SK-N-SH (cell line): ENCODE data around the gene SLC26A4. TPM values are rescaled to one million over a fixed set of nuclear protein-coding genes. Genes with fewer than 3 reads are reported as not detected.

ENCODE experiments used
- CTCF ChIA-PET: fragments of 300-600, 350-600 bp; formaldehyde crosslinking; extraction: SDS; loops from one replicate; lab custom pipeline; 2021; lab: Yijun Ruan, JAX
- POLR2A ChIA-PET: fragments of 350-600 bp; sonication (Branson Sonifier 250); formaldehyde crosslinking; extraction: SDS; loops from one replicate; lab custom pipeline; 2020; ENCODE audit warnings: antibody characterized with exemption, inconsistent platforms; lab: Yijun Ruan, JAX
- DNase-seq: peaks from one replicate; pipeline ENCODE4 v3.0.0; 2012
- H2AFZ ChIP-seq: fragments of 200-600 bp; sonication (generic); 2 replicates; pipeline ENCODE4 v1.8.1; 2016; ENCODE audit warnings: antibody characterized with exemption, mild to moderate bottlenecking, low read depth
- H3F3A ChIP-seq: fragments of 200-600 bp; sonication (generic); replicated peaks from 2 replicates; pipeline ENCODE3; 2016; ENCODE audit warnings: antibody characterized with exemption, mild to moderate bottlenecking; ENCODE audit not compliant: insufficient read depth
- H3K27ac ChIP-seq, 2 experiments: fragments of 200-500 bp in 1 of 2; fragments of 200-600 bp in 1 of 2; sonication (Bioruptor generic) in 1 of 2; sonication (generic), shearing (Covaris generic) in 1 of 2; 2 replicates each; pipeline versions ENCODE4 v1.5.1 to v1.6.1; 2014 to 2016; ENCODE audit warnings: low read depth in 2 of 2, inconsistent platforms in 1 of 2, low read length in 1 of 2, mild to moderate bottlenecking in 1 of 2, mixed read lengths in 1 of 2
- H3K27me3 ChIP-seq: fragments of 200-600 bp; sonication (generic), shearing (Covaris generic); 2 replicates; pipeline ENCODE4 v1.6.1; 2016; ENCODE audit warnings: mixed run types; ENCODE audit not compliant: insufficient read depth
- H3K36me3 ChIP-seq, 2 experiments: fragments of 200-500 bp in 1 of 2; fragments of 200-600 bp in 1 of 2; sonication (Bioruptor generic) in 1 of 2; sonication (generic) in 1 of 2; replicated peaks in 1 of 2; 2 replicates each; pipeline versions ENCODE3 to v1.5.1; 2014 to 2016; ENCODE audit warnings: low read length in 1 of 2, mild to moderate bottlenecking in 1 of 2; ENCODE audit not compliant: insufficient read depth in 2 of 2, control insufficient read depth in 1 of 2
- H3K4me1 ChIP-seq, 2 experiments: fragments of 200-500 bp in 1 of 2; fragments of 200-600 bp in 1 of 2; sonication (Bioruptor generic) in 1 of 2; sonication (generic), shearing (Covaris generic) in 1 of 2; 2 replicates each; pipeline versions ENCODE4 v1.5.1 to v1.6.1; 2014 to 2016; ENCODE audit warnings: low read depth in 1 of 2, low read length in 1 of 2, mixed run types in 1 of 2; ENCODE audit not compliant: insufficient read depth in 2 of 2, control insufficient read depth in 1 of 2
- H3K4me2 ChIP-seq: fragments of 200-600 bp; sonication (generic), shearing (Covaris generic); 2 replicates; pipeline ENCODE4 v1.6.1; 2017; ENCODE audit warnings: mixed run types
- H3K4me3 ChIP-seq, 2 experiments: fragments of 200-500 bp in 1 of 2; fragments of 200-600 bp in 1 of 2; sonication (Bioruptor generic) in 1 of 2; sonication (generic), shearing (Covaris generic) in 1 of 2; 2 replicates each; pipeline versions ENCODE4 v1.5.1 to v1.8.1; 2014 to 2016; ENCODE audit warnings: low read depth in 2 of 2, inconsistent platforms in 1 of 2, low read length in 1 of 2, mild to moderate bottlenecking in 1 of 2, mixed read lengths in 1 of 2, moderate library complexity in 1 of 2
- H3K79me2 ChIP-seq: fragments of 200-600 bp; sonication (generic); 2 replicates; pipeline ENCODE4 v1.8.1; 2017; ENCODE audit warnings: mild to moderate bottlenecking; ENCODE audit not compliant: insufficient read depth
- H3K9ac ChIP-seq: fragments of 200-600 bp; sonication (generic); 2 replicates; pipeline ENCODE4 v1.6.1; 2017; ENCODE audit warnings: mixed run types
- H3K9me2 ChIP-seq: fragments of 200-600 bp; sonication (generic); 2 replicates; pipeline ENCODE4 v1.6.1; 2017; ENCODE audit warnings: mixed run types
- H3K9me3 ChIP-seq: fragments of 200-600 bp; sonication (generic); 2 replicates; pipeline ENCODE4 v1.6.1; 2017; ENCODE audit warnings: mixed run types, mild to moderate bottlenecking, moderate library complexity
- H4K20me1 ChIP-seq: fragments of 200-600 bp; sonication (generic); 2 replicates; pipeline ENCODE4 v1.6.1; 2017; ENCODE audit warnings: mild to moderate bottlenecking, mixed run types; ENCODE audit not compliant: insufficient read depth
- CHD2 ChIP-seq: fragments of 150-350 bp; IDR thresholded peaks from 2 replicates; pipeline ENCODE4 v1.6.1; 2018; ENCODE audit warnings: low read length; ENCODE audit not compliant: partially characterized antibody
- CTCF ChIP-seq: fragments of 200-600 bp; sonication (generic); IDR thresholded peaks from 2 replicates; pipeline ENCODE4 v1.6.1; 2017; ENCODE audit warnings: antibody characterized with exemption, mild to moderate bottlenecking, moderate library complexity
- ELF1 ChIP-seq: IDR thresholded peaks from 2 replicates; pipeline ENCODE4 v1.4.0; 2012
- EP300 ChIP-seq, 2 experiments: IDR thresholded peaks; 2 replicates each; pipeline versions ENCODE4 v1.4.0 to v1.6.1; 2012; ENCODE audit warnings: borderline replicate concordance in 1 of 2, low read depth in 1 of 2, low read length in 1 of 2
- EZH2phosphoT487 ChIP-seq: fragments of 200-600 bp; sonication (generic); IDR thresholded peaks from 2 replicates; pipeline ENCODE4 v1.6.1; 2017; ENCODE audit warnings: low read depth, mixed run types, mild to moderate bottlenecking, antibody characterized with exemption, moderate library complexity, borderline replicate concordance
- FOSL2 ChIP-seq: IDR thresholded peaks from 2 replicates; pipeline ENCODE4 v1.4.0; 2012; ENCODE audit warnings: low read depth, mild to moderate bottlenecking, moderate library complexity, borderline replicate concordance
- GABPA ChIP-seq: IDR thresholded peaks from 2 replicates; pipeline ENCODE4 v1.4.0; 2012; ENCODE audit warnings: low read depth, mild to moderate bottlenecking
- MEF2A ChIP-seq: IDR thresholded peaks from 2 replicates; pipeline ENCODE4 v1.4.0; 2012; ENCODE audit warnings: low read depth, borderline replicate concordance
- NRF1 ChIP-seq: IDR thresholded peaks from 2 replicates; pipeline ENCODE4 v1.6.1; 2012; ENCODE audit warnings: low read depth, mild to moderate bottlenecking, low read length
- RCOR1 ChIP-seq: fragments of 150-350 bp; IDR thresholded peaks from 2 replicates; pipeline ENCODE4 v1.6.1; 2017; ENCODE audit warnings: antibody characterized with exemption, low read length
- RXRA ChIP-seq: IDR thresholded peaks from 2 replicates; pipeline ENCODE4 v1.4.0; 2012; ENCODE audit warnings: low read depth, mild to moderate bottlenecking, borderline replicate concordance
- SIN3A ChIP-seq: IDR thresholded peaks from 2 replicates; pipeline ENCODE4 v1.6.1; 2012; ENCODE audit warnings: low read depth, mild to moderate bottlenecking, low read length, moderate library complexity, borderline replicate concordance
- SMC3 ChIP-seq: IDR thresholded peaks from 2 replicates; pipeline ENCODE4 v1.6.1; 2012; ENCODE audit warnings: low read depth, low read length, improper control_type of control experiment
- TAF1 ChIP-seq: IDR thresholded peaks from 2 replicates; pipeline ENCODE4 v1.6.1; 2012; ENCODE audit warnings: low read depth, mild to moderate bottlenecking, low read length, moderate library complexity, borderline replicate concordance
- TCF12 ChIP-seq: IDR thresholded peaks from 2 replicates; pipeline ENCODE4 v1.4.0; 2012
- TEAD4 ChIP-seq: IDR thresholded peaks from 2 replicates; pipeline ENCODE4 v1.4.0; 2012; ENCODE audit warnings: mild to moderate bottlenecking, borderline replicate concordance; ENCODE audit not compliant: insufficient read depth
- USF1 ChIP-seq: IDR thresholded peaks from 2 replicates; pipeline ENCODE4 v1.4.0; 2012; ENCODE audit warnings: low read depth, borderline replicate concordance
- USF2 ChIP-seq: fragments of 150-350 bp; IDR thresholded peaks from 2 replicates; pipeline ENCODE4 v1.6.1; 2017; ENCODE audit warnings: antibody characterized with exemption, low read length, low read depth, borderline replicate concordance
- ZBTB33 ChIP-seq: IDR thresholded peaks from 2 replicates; pipeline ENCODE4 v1.4.0; 2012; ENCODE audit warnings: low read depth, borderline replicate concordance
- WGBS: methylation state at CpG from one replicate; pipeline ENCODE4 v1.1.6; 2017; ENCODE audit warnings: low lambda C conversion rate; 5-methylcytosine and 5-hydroxymethylcytosine counted together
- polyA plus RNA-seq, 3 experiments: library from polyadenylated mRNA; depleted of rRNA; stranded (reverse); fragments of >200 nt; gene quantifications; 2 replicates each; pipeline ENCODE4 v1.2.3, GENCODE V29; 2012

SLC26A4 gene
- polyA plus RNA-seq, 1 of the 3 experiments (the other 2 are of a cell fraction) = 0.61 TPM

- Histone ChIP-seq H4K20me1 (no peaks in the 10 kb centered on the region), H3K4me1 (peaks cover 0 to 5% of the 10 kb centered on the region in 2 experiments; a peak in 1 of 4 replicates), H3K27me3 (no peaks in the 10 kb centered on the region), H3K9me2 (no peaks in the 10 kb centered on the region), H3K27ac (no peak overlapping the region), H3K4me3 (no peak overlapping the region), H3K4me2 (no peak overlapping the region), H3K9me3 (no peaks in the 10 kb centered on the region), H2AFZ (no peak overlapping the region), H3K79me2 (no peaks in the 10 kb centered on the region), H3F3A (no peaks in the 10 kb centered on the region), H3K9ac (no peak overlapping the region), H3K36me3 (no peaks in the 10 kb centered on the region)
- ChIA-PET CTCF (interaction anchor here (0.6 to 1.8 kb wide), 2 partner anchors 13 to 73 kb away, joined by 3 to 7 read pairs; no protein-coding TSS in a partner anchor), POLR2A (no interaction called here)
- TF ChIP-seq TEAD4 (no peak), USF2 (no peak), SMC3 (no peak), RCOR1 (no peak), TAF1 (no peak), SIN3A (no peak), CHD2 (no peak), ELF1 (no peak), RXRA (no peak), CTCF (no peak), TCF12 (no peak), USF1 (no peak), GABPA (no peak), MEF2A (no peak), ZBTB33 (no peak), EZH2phosphoT487 (no peak), NRF1 (no peak), EP300 (IDR thresholded peaks at IDR 0.05; ENCODE audit: borderline replicate concordance in 1 of 2, low read depth in 1 of 2, low read length in 1 of 2) (no peak), FOSL2 (no peak)
- WGBS = 88% methylated on average over 11 of the region's 12 CpGs
- DNase-seq = no peak
These were observed 28.8 kb upstream of the SLC26A4 start for GRCh38 chr7:107631588-107632491.
